ENCODE measurements around the gene IFT25.

GRCh38 chr1:53943490-53944043, 1.9 kb downstream of the IFT25 start:
- TF ChIP-seq ZBTB7A (IDR thresholded peaks at IDR 0.05; ENCODE audit: low read depth) (no peak), FOXM1 (IDR thresholded peaks at IDR 0.05; ENCODE audit: borderline replicate concordance, low read depth) (no peak)
